ENCODE results near the gene RBM42. TPM values are rescaled to one million over a fixed set of nuclear protein-coding genes. Genes with fewer than 3 reads are reported as not detected.

The RBM42 gene
- 100 to 1,000 TPM in 1 of 5 donors, 10 to 100 TPM in 4; 26.6 to 133 (median 46.9) TPM for total RNA-seq
- 10 to 100 TPM; 56.5 to 60.8 (median 58.6) TPM for polyA plus RNA-seq
- long read RNA-seq, donor 1, partial matches to known transcripts = 8 of 11 reads
- long read RNA-seq, donor 1, other reads (novel, unspliced or antisense) = 0 of 11 reads
- long read RNA-seq, donor 2, transcript RBM42-201 (10 exons, 1,680 nt) = major isoform, 9 of 20 reads
- long read RNA-seq, donor 2, partial matches to known transcripts = 0 of 20 reads
- long read RNA-seq, donor 2, other reads (novel, unspliced or antisense) = 9 of 20 reads
- long read RNA-seq, donor 3, partial matches to known transcripts = 0 of 5 reads
- long read RNA-seq, donor 3, other reads (novel, unspliced or antisense) = 0 of 5 reads
- long read RNA-seq, donor 4, partial matches to known transcripts = 0 of 1 reads
- long read RNA-seq, donor 4, other reads (novel, unspliced or antisense) = 0 of 1 reads
- long read RNA-seq, donor 5, partial matches to known transcripts = 11 of 30 reads
- long read RNA-seq, donor 5, other reads (novel, unspliced or antisense) = 11 of 30 reads
- long read RNA-seq, donor 6, transcript RBM42-201 (10 exons, 1,680 nt) = major isoform, 21 of 67 reads
- long read RNA-seq, donor 6, partial matches to known transcripts = 12 of 67 reads
- long read RNA-seq, donor 6, other reads (novel, unspliced or antisense) = 29 of 67 reads
- long read RNA-seq, donor 7, partial matches to known transcripts = 20 of 31 reads
- long read RNA-seq, donor 7, other reads (novel, unspliced or antisense) = 10 of 31 reads
- long read RNA-seq, donor 8, partial matches to known transcripts = 10 of 24 reads
- long read RNA-seq, donor 8, other reads (novel, unspliced or antisense) = 8 of 24 reads
- long read RNA-seq, donor 9, partial matches to known transcripts = 10 of 21 reads
- long read RNA-seq, donor 9, other reads (novel, unspliced or antisense) = 8 of 21 reads
- long read RNA-seq, donor 10, transcript RBM42-201 (10 exons, 1,680 nt) = major isoform, 5 of 6 reads
- long read RNA-seq, donor 10, partial matches to known transcripts = 0 of 6 reads
- long read RNA-seq, donor 10, other reads (novel, unspliced or antisense) = 0 of 6 reads

- H3K4me1 ChIP-seq = peaks cover 17 to 31% (median 29%) of the 10 kb centered on the region in 4 donors
- peak within 1 kb of the TSS; percentile 87 to 96 (median 93) for H3K27ac ChIP-seq
- WGBS, 5 donors = 0 to 1% (median 0%) methylated on average over 44 to 56 of the region's 56 CpGs
- H3K4me3 ChIP-seq = peak within 1 kb of the TSS; percentile 82 to 97 (median 90)
- H3K9me3 ChIP-seq = no peaks in the 10 kb centered on the region
- peaks cover 36 to 41% (median 37%) of the 10 kb centered on the region in 4 donors for H3K36me3 ChIP-seq
- intact Hi-C loops (cut with DNase I; ENCODE audit: low total_unique reads) = no loop called here
- no peaks in the 10 kb centered on the region for H3K27me3 ChIP-seq
- peak; percentile 36 for TF ChIP-seq EP300 (IDR thresholded peaks at IDR 0.05)
- peak in 1 of 4 donors; percentile 76 for TF ChIP-seq POLR2A (IDR thresholded peaks at IDR 0.05)
- peak in 1 of 7 experiments; percentile 9 for TF ChIP-seq CTCF (IDR thresholded peaks at IDR 0.05)
- peak; percentile 83 to 97 (median 94) for TF ChIP-seq POLR2AphosphoS5 (IDR thresholded peaks at IDR 0.05)
- DNase-seq = peak; percentile 96 to 99
Measured at GRCh38 chr19:35628565-35629331, at the start of gene RBM42. RBM42 (plus strand) TSS chr19:35629036; CDS start chr19:35629154, 118 bp downstream.

GRCh38 chr19:35582760-35583159 is 46.1 kb upstream of the RBM42 start:
- H3K9me3 ChIP-seq = peaks cover 0 to 6% (median 0%) of the 10 kb centered on the region in 4 donors
- TF ChIP-seq POLR2AphosphoS5 (IDR thresholded peaks at IDR 0.05) = no peak
- no peak for TF ChIP-seq EP300 (IDR thresholded peaks at IDR 0.05)
- no peak for TF ChIP-seq POLR2A (IDR thresholded peaks at IDR 0.05)
- no peak for TF ChIP-seq CTCF (IDR thresholded peaks at IDR 0.05)
- DNase-seq = no peak
- 79 to 90% (median 80%) methylated on average over 1 of the region's 1 CpG for WGBS, 5 donors
- intact Hi-C loops (cut with DNase I; ENCODE audit: low total_unique reads) = no loop called here
- peaks cover 0 to 34% (median 9%) of the 10 kb centered on the region in 3 donors for H3K27me3 ChIP-seq
- no peak overlapping the region for H3K27ac ChIP-seq
- H3K36me3 ChIP-seq = no peaks in the 10 kb centered on the region
- H3K4me1 ChIP-seq = no peaks in the 10 kb centered on the region
- no peak overlapping the region for H3K4me3 ChIP-seq

GRCh38 chr19:35585848-35586247 is 43.0 kb upstream of the RBM42 start, which contains the start of gene PMIS2:
PMIS2 (plus strand) TSS chr19:35586173; CDS start chr19:35586260, 87 bp downstream.
- H3K27ac ChIP-seq = no peak within 1 kb of the TSS
- intact Hi-C loops (cut with DNase I; ENCODE audit: low total_unique reads) = no loop called here
- no peaks in the 10 kb centered on the region for H3K4me1 ChIP-seq
- TF ChIP-seq CTCF (IDR thresholded peaks at IDR 0.05) (no peak), POLR2AphosphoS5 (IDR thresholded peaks at IDR 0.05) (no peak), EP300 (IDR thresholded peaks at IDR 0.05) (no peak), POLR2A (IDR thresholded peaks at IDR 0.05) (no peak)
- DNase-seq = no peak
- H3K9me3 ChIP-seq = peaks cover 0 to 6% (median 0%) of the 10 kb centered on the region in 4 donors
- no peaks in the 10 kb centered on the region for H3K36me3 ChIP-seq
- H3K27me3 ChIP-seq = peaks cover 0 to 34% (median 9%) of the 10 kb centered on the region in 3 donors
- 31 to 60% (median 50%) methylated on average over 14 to 16 of the region's 16 CpGs for WGBS, 5 donors
- no peak within 1 kb of the TSS for H3K4me3 ChIP-seq

All from stomach (tissue), 19 donors.